Measurements from ENCODE around the gene CNTN1.
"Not testable (repeated sequence)": the region's sequence is repeated elsewhere in the genome, so short reads cannot be mapped to it uniquely, and the experiment has no call there.

CNTN1 gene

GRCh38 chr12:41032386-41032785 lies 340.1 kb downstream of the CNTN1 start:
- DNase-seq (ENCODE audit: low read depth in 2 of 2): no peak

GRCh38 chr12:41034686-41035085 lies 342.4 kb downstream of the CNTN1 start:
- no peak for DNase-seq (ENCODE audit: low read depth in 2 of 2)

- no peak for DNase-seq (ENCODE audit: low read depth in 2 of 2)
Observed at GRCh38 chr12:41039461-41039860, 347.2 kb downstream of the CNTN1 start.

- no peak for DNase-seq (ENCODE audit: low read depth in 2 of 2)
Observed at GRCh38 chr12:41045509-41045908, 353.3 kb downstream of the CNTN1 start.

GRCh38 chr12:41049033-41049432 lies 356.8 kb downstream of the CNTN1 start:
- no peak for DNase-seq (ENCODE audit: low read depth in 2 of 2)

- no peak for DNase-seq (ENCODE audit: low read depth in 2 of 2)
Observed at GRCh38 chr12:41051954-41052353, 359.7 kb downstream of the CNTN1 start.

- DNase-seq (ENCODE audit: low read depth in 2 of 2): no peak
Observed at GRCh38 chr12:41052441-41052840, 360.2 kb downstream of the CNTN1 start.

GRCh38 chr12:41053046-41053445 lies 360.8 kb downstream of the CNTN1 start:
- DNase-seq (ENCODE audit: low read depth in 2 of 2): no peak

- DNase-seq (ENCODE audit: low read depth in 2 of 2): no peak
Observed at GRCh38 chr12:41055875-41056577, 363.8 kb downstream of the CNTN1 start.

GRCh38 chr12:41058266-41058665 lies 366.0 kb downstream of the CNTN1 start:
- no peak for DNase-seq (ENCODE audit: low read depth in 2 of 2)

GRCh38 chr12:41061192-41061591 lies 369.0 kb downstream of the CNTN1 start:
- DNase-seq (ENCODE audit: low read depth in 2 of 2): no peak

GRCh38 chr12:41064411-41064810 lies 372.2 kb downstream of the CNTN1 start:
- no peak for DNase-seq (ENCODE audit: low read depth in 2 of 2)

GRCh38 chr12:41067941-41068645 lies 375.9 kb downstream of the CNTN1 start:
- DNase-seq (ENCODE audit: low read depth in 2 of 2): no peak

- no peak for DNase-seq (ENCODE audit: low read depth in 2 of 2)
Observed at GRCh38 chr12:41073633-41074472, 381.6 kb downstream of the CNTN1 start.

GRCh38 chr12:41074473-41074769 lies 382.2 kb downstream of the CNTN1 start:
- no peak for DNase-seq (ENCODE audit: low read depth in 2 of 2)

- DNase-seq (ENCODE audit: low read depth in 2 of 2): no peak
Observed at GRCh38 chr12:41076114-41076513, 383.9 kb downstream of the CNTN1 start.

GRCh38 chr12:41081241-41081640 lies 389.0 kb downstream of the CNTN1 start:
- not testable (repeated sequence) for DNase-seq (ENCODE audit: low read depth in 2 of 2)

GRCh38 chr12:41089438-41089837 lies 397.2 kb downstream of the CNTN1 start:
- no peak for DNase-seq (ENCODE audit: low read depth in 2 of 2)

- no peak for DNase-seq (ENCODE audit: low read depth in 2 of 2)
Observed at GRCh38 chr12:41092115-41092514, 399.9 kb downstream of the CNTN1 start.

GRCh38 chr12:41096797-41097196 lies 404.6 kb downstream of the CNTN1 start:
- DNase-seq (ENCODE audit: low read depth in 2 of 2): no peak

GRCh38 chr12:41100572-41100971 lies 408.3 kb downstream of the CNTN1 start:
- DNase-seq (ENCODE audit: low read depth in 2 of 2): no peak

- DNase-seq (ENCODE audit: low read depth in 2 of 2): no peak
Observed at GRCh38 chr12:41101806-41102205, 409.6 kb downstream of the CNTN1 start.

GRCh38 chr12:41103614-41104013 lies 411.4 kb downstream of the CNTN1 start:
- no peak for DNase-seq (ENCODE audit: low read depth in 2 of 2)
